B cell (primary cell): ENCODE data around the gene MMRN1. TPM values are rescaled to one million over a fixed set of nuclear protein-coding genes. Genes with fewer than 3 reads are reported as not detected.
A peak's percentile ranks its signal among the peaks of the same experiment; 100 is the strongest.
"Not testable (repeated sequence)": the region's sequence is repeated elsewhere in the genome, so short reads cannot be mapped to it uniquely, and the experiment has no call there.

Experiments
- ATAC-seq: fragments of 200-7000 bp; cut with Tn5 transposase; one replicate; pipeline ENCODE4 v1.10.0; 2021; ENCODE audit warnings: low read depth, mild to moderate bottlenecking, moderate number of reproducible peaks, moderate library complexity
- CTCF ChIA-PET: fragments of 350-600 bp; sonication (Branson Sonifier 250); formaldehyde crosslinking; loops from one replicate; lab custom pipeline; 2021; ENCODE audit warnings: antibody characterized with exemption, inconsistent platforms; lab: Charles Lee
- POLR2A ChIA-PET: fragments of 350-600 bp; sonication (Branson Sonifier 250); formaldehyde crosslinking; loops from one replicate; lab custom pipeline; 2021; ENCODE audit warnings: antibody characterized with exemption; lab: Charles Lee
- DNase-seq: peaks from one replicate; pipeline ENCODE4 v3.0.0; 2013
- H2AFZ ChIP-seq: 2 replicates; pipeline ENCODE4 v1.6.1; 2012; ENCODE audit warnings: mild to moderate bottlenecking, low read depth, low read length; ENCODE audit not compliant: insufficient read depth, poor library complexity, severe bottlenecking
- H3K27ac ChIP-seq, 2 donors: 1 replicate in 1 of 2; 2 replicates in 1 of 2; pipeline ENCODE4 v1.5.1; 2012 to 2013; ENCODE audit warnings: low read length in 2 of 2, mild to moderate bottlenecking in 2 of 2, moderate library complexity in 1 of 2
- H3K27me3 ChIP-seq, 4 experiments: fragments of 200-600 bp in 1 of 4; sonication (generic) in 1 of 4; replicated peaks in 1 of 4; 1 replicate in 2 of 4; 2 replicates in 2 of 4; pipeline versions ENCODE4 v1.6.1 to v1.7.0; 2013 to 2016; ENCODE audit warnings: low read length in 3 of 4, mild to moderate bottlenecking in 2 of 4, mixed read lengths in 1 of 4, moderate library complexity in 1 of 4; ENCODE audit not compliant: insufficient read depth in 4 of 4, control insufficient read depth in 3 of 4; ENCODE audit errors: control extremely low read depth in 1 of 4
- H3K36me3 ChIP-seq, 2 experiments: replicated peaks in 1 of 2; 1 replicate in 1 of 2; 2 replicates in 1 of 2; pipeline versions ENCODE4 v1.6.1 to v1.7.1; 2013; ENCODE audit warnings: low read length in 1 of 2; ENCODE audit not compliant: insufficient read depth in 2 of 2, control insufficient read depth in 1 of 2; ENCODE audit errors: control extremely low read depth in 1 of 2, extremely low read depth in 1 of 2
- H3K4me1 ChIP-seq, 2 donors: fragments of 200-600 bp in 1 of 2; sonication (generic) in 1 of 2; 1 replicate in 1 of 2; 2 replicates in 1 of 2; pipeline versions ENCODE4 v1.5.1 to v1.6.1; 2013 to 2017; ENCODE audit warnings: low read length in 2 of 2; ENCODE audit not compliant: control insufficient read depth in 2 of 2, insufficient read depth in 2 of 2
- H3K4me2 ChIP-seq: replicated peaks from 2 replicates; pipeline ENCODE3; 2012; ENCODE audit warnings: mild to moderate bottlenecking, low read depth, low read length; ENCODE audit not compliant: poor library complexity, severe bottlenecking
- H3K4me3 ChIP-seq, 5 experiments: fragments of 200-600 bp in 1 of 5; sonication (generic) in 1 of 5; 1 replicate in 3 of 5; 2 replicates in 2 of 5; pipeline versions ENCODE4 v1.5.1 to v1.7.0; 2011 to 2016; ENCODE audit warnings: low read length in 4 of 5, mild to moderate bottlenecking in 4 of 5, low read depth in 2 of 5, control low read depth in 1 of 5, moderate library complexity in 1 of 5; ENCODE audit not compliant: insufficient read depth in 1 of 5; ENCODE audit errors: control extremely low read depth in 1 of 5, extremely low read depth in 1 of 5
- H3K79me2 ChIP-seq: fragments of 200-600 bp; sonication (generic); one replicate; pipeline ENCODE4 v1.6.0; 2016; ENCODE audit warnings: low read length; ENCODE audit not compliant: control insufficient read depth, insufficient read depth
- H3K9ac ChIP-seq: fragments of 200-600 bp; sonication (generic); 2 replicates; pipeline ENCODE4 v1.6.1; 2017; ENCODE audit warnings: mild to moderate bottlenecking, low read length, moderate library complexity
- H3K9me3 ChIP-seq, 3 donors: one replicate each; pipeline versions ENCODE4 v1.6.1 to v1.7.1; 2013; ENCODE audit warnings: low read length in 2 of 3; ENCODE audit not compliant: control insufficient read depth in 2 of 3, insufficient read depth in 1 of 3; ENCODE audit errors: control extremely low read depth in 1 of 3
- H4K20me1 ChIP-seq: 2 replicates; pipeline ENCODE4 v1.6.0; 2012; ENCODE audit warnings: mild to moderate bottlenecking, low read length; ENCODE audit not compliant: insufficient read depth, control insufficient read depth, poor library complexity, severe bottlenecking
- H3K27ac Mint-ChIP-seq: one replicate; pipeline ENCODE4 v1.8.0; 2021; ENCODE audit warnings: mixed read lengths
- H3K27me3 Mint-ChIP-seq: one replicate; pipeline ENCODE4 v1.8.0; 2021; ENCODE audit warnings: mixed read lengths
- H3K4me1 Mint-ChIP-seq: one replicate; pipeline ENCODE4 v1.8.0; 2021; ENCODE audit warnings: mixed read lengths
- H3K4me3 Mint-ChIP-seq: one replicate; pipeline ENCODE4 v1.8.0; 2021; ENCODE audit warnings: mixed read lengths
- H3K9me3 Mint-ChIP-seq: one replicate; pipeline ENCODE4 v1.8.0; 2022; ENCODE audit warnings: mixed read lengths; ENCODE audit not compliant: insufficient read depth
- CTCF ChIP-seq: fragments of 200-600 bp; IDR thresholded peaks from one replicate; pipeline ENCODE4 v1.8.0; 2022; ENCODE audit warnings: antibody characterized with exemption, mild to moderate bottlenecking
- WGBS: methylation state at CpG from one replicate; pipeline ENCODE4 v1.1.5; 2013; ENCODE audit warnings: missing lambda C conversion rate; ENCODE audit not compliant: insufficient coverage; 5-methylcytosine and 5-hydroxymethylcytosine counted together
- intact Hi-C: fragments of 100-400 bp; cut with micrococcal nuclease; formaldehyde crosslinking; loops from one replicate; pipeline ENCODE4 v1.10.0; 2022
- polyA plus RNA-seq: library from polyadenylated mRNA; depleted of rRNA; stranded (reverse); fragments of >200 nt; gene quantifications from 2 replicates; pipeline ENCODE4 v1.2.3, GENCODE V29; 2012
- total RNA-seq, 2 donors: library from RNA; stranded (reverse); fragments of 120-200 nt in 1 of 2; gene quantifications; 1 replicate in 1 of 2; 2 replicates in 1 of 2; pipeline versions ENCODE4 v1.2.3 to v1.2.4, GENCODE V29; 2013 to 2022

Gene MMRN1
- total and polyA plus RNA-seq, 2 donors (not counting 1 experiment from before 2014, with no cell fraction given): 0.33 to 0.49 TPM

GRCh38 chr4:89899854-89900253 lies 5.2 kb downstream of the MMRN1 start:
- no peak overlapping the region for H3K27ac Mint-ChIP-seq
- no peaks in the 10 kb centered on the region for H4K20me1 ChIP-seq
- no peak overlapping the region for H3K4me3 Mint-ChIP-seq
- H3K9ac ChIP-seq: no peak overlapping the region
- no peaks in the 10 kb centered on the region for H3K9me3 Mint-ChIP-seq
- DNase-seq (no peak), ATAC-seq (no peak)
- no CpG with 5 or more reads among the region's 1 CpG for WGBS
- no peak overlapping the region for H3K27ac ChIP-seq
- POLR2A ChIA-PET: no interaction called here
- H3K27me3 ChIP-seq: peaks cover 0 to 20% (median 6%) of the 10 kb centered on the region in 4 experiments
- H3K27me3 Mint-ChIP-seq: peaks cover 8% of the 10 kb centered on the region
- H2AFZ ChIP-seq: no peak overlapping the region
- H3K36me3 ChIP-seq: no peaks in the 10 kb centered on the region
- no peak overlapping the region for H3K4me2 ChIP-seq
- peaks cover 9% of the 10 kb centered on the region for H3K4me1 Mint-ChIP-seq
- H3K9me3 ChIP-seq: no peaks in the 10 kb centered on the region
- H3K4me1 ChIP-seq: peaks cover 6 to 25% of the 10 kb centered on the region in 2 donors
- CTCF ChIA-PET: interaction anchor here (0.6 to 1.0 kb wide), 3 partner anchors 13 to 673 kb away, joined by 3 read pairs; no protein-coding TSS in a partner anchor
- no peak overlapping the region for H3K4me3 ChIP-seq
- no peak for TF ChIP-seq CTCF
- intact Hi-C loops: loop anchor here (2.0 to 5.0 kb wide), 2 partner anchors 243 to 1081 kb away; no protein-coding TSS in a partner anchor
- H3K79me2 ChIP-seq: no peaks in the 10 kb centered on the region

GRCh38 chr4:89901808-89902431 lies 7.3 kb downstream of the MMRN1 start:
- H3K27ac Mint-ChIP-seq, H3K27ac ChIP-seq, H3K27me3 Mint-ChIP-seq, H3K4me1 Mint-ChIP-seq, H3K4me2 ChIP-seq, H3K79me2 ChIP-seq, POLR2A ChIA-PET, H3K4me3 Mint-ChIP-seq, H4K20me1 ChIP-seq, H3K36me3 ChIP-seq, H3K9me3 ChIP-seq, H3K9me3 Mint-ChIP-seq, H3K9ac ChIP-seq, H2AFZ ChIP-seq, H3K4me3 ChIP-seq: not testable (repeated sequence)
- peaks cover 0 to 12% (median 3%) of the 10 kb centered on the region in 4 experiments for H3K27me3 ChIP-seq
- peak; percentile 58 for ATAC-seq
- WGBS: 0% methylated on average over 5 of the region's 7 CpGs
- TF ChIP-seq CTCF: peak; percentile 75
- peak; percentile 55 for DNase-seq
- peaks cover 0 to 13% of the 10 kb centered on the region in 2 donors for H3K4me1 ChIP-seq
- CTCF ChIA-PET: interaction anchor here (1.0 to 1.3 kb wide), 2 partner anchors 240 to 467 kb away, joined by 3 to 4 read pairs; no protein-coding TSS in a partner anchor
- intact Hi-C loops: loop anchor here (1.0 to 5.0 kb wide), 4 partner anchors 245 to 1083 kb away; no protein-coding TSS in a partner anchor
